Psoas muscle (tissue), 8 donors: ENCODE measurements around the gene TSPAN8. TPM values are rescaled to one million over a fixed set of nuclear protein-coding genes. Genes with fewer than 3 reads are reported as not detected.

ENCODE experiments used
- ATAC-seq, 4 donors: fragments of 200-7000 bp; cut with Tn5 transposase; one replicate each; pipeline ENCODE4 v1.9.1; 2020; ENCODE audit warnings: moderate library complexity in 3 of 4, mild to moderate bottlenecking in 2 of 4
- DNase-seq, 2 donors: peaks; one replicate each; pipeline ENCODE4 v3.0.0-alpha.2; 2020
- H3K27ac ChIP-seq: fragments of 200-600 bp; one replicate; pipeline ENCODE4 v1.8.0; 2022
- H3K27me3 ChIP-seq, 3 donors: fragments of 200-600 bp in 1 of 3; one replicate each; pipeline versions ENCODE4 v1.6.1 to v1.8.0; 2013 to 2022; ENCODE audit warnings: low read length in 2 of 3, mild to moderate bottlenecking in 2 of 3, moderate library complexity in 1 of 3; ENCODE audit not compliant: insufficient read depth in 3 of 3
- H3K36me3 ChIP-seq, 2 donors: fragments of 200-600 bp in 1 of 2; one replicate each; pipeline versions ENCODE4 v1.6.1 to v1.8.0; 2013 to 2022; ENCODE audit warnings: low read depth in 1 of 2, mild to moderate bottlenecking in 1 of 2, moderate library complexity in 1 of 2; ENCODE audit not compliant: insufficient read depth in 1 of 2
- H3K4me1 ChIP-seq: fragments of 200-600 bp; one replicate; pipeline ENCODE4 v1.8.0; 2022
- H3K4me3 ChIP-seq: fragments of 200-600 bp; one replicate; pipeline ENCODE4 v1.8.0; 2022; ENCODE audit warnings: mild to moderate bottlenecking
- H3K9me3 ChIP-seq: fragments of 200-600 bp; one replicate; pipeline ENCODE4 v1.8.0; 2022
- WGBS, 3 donors: extraction: QIAGEN DNeasy Blood & Tissue Kit; methylation state at CpG; one replicate each; pipeline versions ENCODE4 v1.1.6 to v1.1.7; 2013; 5-methylcytosine and 5-hydroxymethylcytosine counted together
- intact Hi-C, 2 donors: fragments of 100-400 bp; cut with DNase I; formaldehyde crosslinking; loops; one replicate each; pipeline versions ENCODE4 v1.11.0 to v1.14.2; 2022
- polyA plus RNA-seq, 3 donors: library from polyadenylated mRNA; stranded (reverse); fragments of 200-250 nt; gene quantifications; one replicate each; pipeline ENCODE4 v1.2.3, GENCODE V29; 2013
- total RNA-seq, 4 donors: library from RNA; stranded (reverse); fragmentation: NEBNext Ultra II Directional in 2 of 4; extraction: Animal tissue kit (Norgen Biotek cat#: 25700) in 2 of 4; gene quantifications; one replicate each; pipeline versions ENCODE4 v1.2.1 to v1.2.4, GENCODE V29; 2021 to 2023
- TF ChIP-seq, protein P1 (sequence below): fragments of 200-600 bp; IDR thresholded peaks from one replicate; pipeline ENCODE4 v1.8.0; 2022; ENCODE audit warnings: antibody characterized with exemption
- donor health status: healthy with polysubstance abuse.
- donor health status: DM: no; HTN: no; CAD: no; lungs with moderate emphysema.
- donor health status: Bipolar disorder and iron deficiency.
- donor health status: healthy.
- donor health status: DM: yes; HTN: yes; CAD: no.
- donor health status: DM: no; HTN: no; CAD: no.
- donor health status: DM: no; HTN: no; CAD: no.
- donor health status: DM: yes; HTN: yes; CAD: no.

The TSPAN8 gene
- total and polyA plus RNA-seq, 7 donors = 1.4 to 63.1 (median 10.9) TPM

DNA sequence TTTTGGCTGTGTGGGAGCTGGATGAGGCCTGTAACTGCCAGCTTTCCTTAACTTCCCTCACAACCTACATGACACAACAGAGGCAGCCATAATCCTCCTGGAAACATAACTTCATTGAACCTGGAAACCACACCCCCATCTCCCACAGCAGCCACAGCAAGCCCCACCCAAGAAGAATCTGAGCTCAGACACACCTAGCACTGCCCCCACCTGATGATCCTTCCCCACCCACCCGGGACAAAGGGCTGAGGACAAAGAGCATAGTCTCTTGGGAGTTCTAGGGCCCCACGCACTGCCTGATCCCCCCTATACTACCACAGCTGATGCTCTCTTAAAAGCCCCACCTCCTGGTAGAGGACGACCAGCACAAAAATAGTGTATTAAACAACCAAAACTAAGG, 29.6 kb upstream of the TSPAN8 start:
- 82 to 88% (median 86%) methylated on average over 3 of the region's 3 CpGs for WGBS, 3 donors
- TF ChIP-seq, protein P1, sequence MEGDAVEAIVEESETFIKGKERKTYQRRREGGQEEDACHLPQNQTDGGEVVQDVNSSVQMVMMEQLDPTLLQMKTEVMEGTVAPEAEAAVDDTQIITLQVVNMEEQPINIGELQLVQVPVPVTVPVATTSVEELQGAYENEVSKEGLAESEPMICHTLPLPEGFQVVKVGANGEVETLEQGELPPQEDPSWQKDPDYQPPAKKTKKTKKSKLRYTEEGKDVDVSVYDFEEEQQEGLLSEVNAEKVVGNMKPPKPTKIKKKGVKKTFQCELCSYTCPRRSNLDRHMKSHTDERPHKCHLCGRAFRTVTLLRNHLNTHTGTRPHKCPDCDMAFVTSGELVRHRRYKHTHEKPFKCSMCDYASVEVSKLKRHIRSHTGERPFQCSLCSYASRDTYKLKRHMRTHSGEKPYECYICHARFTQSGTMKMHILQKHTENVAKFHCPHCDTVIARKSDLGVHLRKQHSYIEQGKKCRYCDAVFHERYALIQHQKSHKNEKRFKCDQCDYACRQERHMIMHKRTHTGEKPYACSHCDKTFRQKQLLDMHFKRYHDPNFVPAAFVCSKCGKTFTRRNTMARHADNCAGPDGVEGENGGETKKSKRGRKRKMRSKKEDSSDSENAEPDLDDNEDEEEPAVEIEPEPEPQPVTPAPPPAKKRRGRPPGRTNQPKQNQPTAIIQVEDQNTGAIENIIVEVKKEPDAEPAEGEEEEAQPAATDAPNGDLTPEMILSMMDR = no peak
- no peaks in the 10 kb centered on the region for H3K4me1 ChIP-seq

DNA sequence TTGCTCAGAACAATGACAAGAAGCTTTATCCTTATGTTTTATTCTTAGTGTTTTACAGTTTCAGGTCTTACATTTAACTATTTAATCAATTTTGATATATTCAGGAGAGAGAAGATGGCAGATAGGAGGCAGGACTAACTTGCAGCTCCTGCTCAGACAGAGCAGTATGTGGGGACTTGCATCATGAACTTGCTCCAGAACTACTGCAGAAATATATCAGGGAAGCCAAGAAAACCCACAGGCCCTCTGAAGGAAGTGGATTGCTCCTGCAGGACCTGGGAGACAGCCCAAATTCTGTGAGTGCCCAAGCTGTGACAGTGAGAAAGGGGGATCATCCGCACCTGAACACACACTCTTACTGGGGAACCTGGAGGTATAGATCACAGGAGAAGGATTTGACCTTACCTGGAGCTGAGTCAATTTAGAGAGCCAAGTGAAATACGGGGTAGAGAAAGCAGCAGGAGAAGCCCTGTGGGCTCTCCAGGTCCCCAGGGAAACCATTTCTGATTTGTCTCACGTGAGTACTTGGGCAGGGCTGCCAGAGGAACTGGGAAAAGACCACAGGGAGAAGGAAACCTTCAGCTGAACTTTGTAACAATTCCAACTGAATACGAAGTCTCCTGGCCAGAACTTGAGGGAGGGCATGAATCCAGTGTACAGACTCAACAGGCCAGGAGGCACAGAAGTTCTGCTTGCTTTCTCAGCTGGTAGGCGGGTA, 28.9 kb upstream of the TSPAN8 start:
- 39 to 58% (median 50%) methylated on average over 5 of the region's 5 CpGs for WGBS, 3 donors
- Histone ChIP-seq H3K36me3 (no peaks in the 10 kb centered on the region), H3K27ac (no peak overlapping the region), H3K9me3 (no peaks in the 10 kb centered on the region), H3K27me3 (no peaks in the 10 kb centered on the region), H3K4me3 (no peak overlapping the region), H3K4me1 (no peaks in the 10 kb centered on the region)
- ATAC-seq = no peak
- intact Hi-C loops = no loop called here
- TF ChIP-seq, protein P1 = no peak
- no peak for DNase-seq

More for the DNA sequence above, 29.6 kb upstream of the TSPAN8 start:
- no peaks in the 10 kb centered on the region for H3K27me3 ChIP-seq
- intact Hi-C loops = no loop called here
- ATAC-seq (no peak), DNase-seq (no peak)
- no peak overlapping the region for H3K27ac ChIP-seq
- no peaks in the 10 kb centered on the region for H3K36me3 ChIP-seq
- no peaks in the 10 kb centered on the region for H3K9me3 ChIP-seq
- no peak overlapping the region for H3K4me3 ChIP-seq

DNA sequence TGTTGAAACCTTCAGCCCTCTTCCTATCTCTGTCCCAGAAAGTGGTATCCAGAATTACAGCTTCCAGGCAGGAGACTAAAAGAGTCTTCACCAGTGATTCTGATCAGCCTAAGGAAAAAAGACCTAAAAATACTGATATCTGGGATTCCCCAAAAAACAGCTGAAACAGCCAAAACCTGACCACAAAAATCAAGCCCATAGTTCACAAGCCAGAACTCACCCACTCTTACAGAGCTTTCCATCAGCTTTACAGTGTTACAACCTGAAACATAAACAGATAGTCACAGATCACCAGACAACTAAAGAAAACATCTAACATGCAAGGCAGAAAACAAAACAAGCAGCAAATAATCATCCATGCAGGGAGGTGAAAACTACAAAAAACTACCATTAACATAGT, 26.0 kb upstream of the TSPAN8 start:
- Histone ChIP-seq H3K9me3 (no peaks in the 10 kb centered on the region), H3K4me1 (no peaks in the 10 kb centered on the region), H3K27ac (no peak overlapping the region), H3K36me3 (no peaks in the 10 kb centered on the region), H3K4me3 (no peak overlapping the region), H3K27me3 (no peaks in the 10 kb centered on the region)
- no peak for ATAC-seq
- TF ChIP-seq, protein P1 = no peak
- intact Hi-C loops = no loop called here
- DNase-seq = no peak

DNA sequence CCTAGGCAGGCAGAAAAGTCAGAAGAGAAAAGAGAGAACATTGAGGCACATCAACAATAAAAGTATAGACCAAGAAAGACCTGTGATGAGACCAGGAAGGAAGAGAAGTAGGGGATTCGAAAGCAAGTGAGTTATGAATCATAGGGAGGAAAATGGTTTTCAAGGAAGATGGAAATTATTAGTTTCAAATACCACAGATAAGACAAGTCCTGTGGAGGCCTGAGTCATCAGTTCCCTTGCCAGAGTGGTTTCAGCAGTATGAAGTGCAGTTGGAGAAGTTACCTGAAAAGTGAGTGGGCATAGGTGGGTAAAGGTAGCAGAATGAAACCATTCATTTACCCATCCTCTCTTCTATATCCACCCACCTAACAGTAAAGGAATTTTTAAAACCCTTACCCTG, 25.2 kb upstream of the TSPAN8 start:
- Histone ChIP-seq H3K27me3 (no peaks in the 10 kb centered on the region), H3K4me1 (no peaks in the 10 kb centered on the region), H3K4me3 (no peak overlapping the region), H3K36me3 (no peaks in the 10 kb centered on the region), H3K27ac (no peak overlapping the region), H3K9me3 (no peaks in the 10 kb centered on the region)
- DNase-seq = no peak
- ATAC-seq = no peak
- intact Hi-C loops = no loop called here
- 53 to 62% (median 54%) methylated on average over 1 of the region's 1 CpG for WGBS, 3 donors
- TF ChIP-seq, protein P1 = no peak

DNA sequence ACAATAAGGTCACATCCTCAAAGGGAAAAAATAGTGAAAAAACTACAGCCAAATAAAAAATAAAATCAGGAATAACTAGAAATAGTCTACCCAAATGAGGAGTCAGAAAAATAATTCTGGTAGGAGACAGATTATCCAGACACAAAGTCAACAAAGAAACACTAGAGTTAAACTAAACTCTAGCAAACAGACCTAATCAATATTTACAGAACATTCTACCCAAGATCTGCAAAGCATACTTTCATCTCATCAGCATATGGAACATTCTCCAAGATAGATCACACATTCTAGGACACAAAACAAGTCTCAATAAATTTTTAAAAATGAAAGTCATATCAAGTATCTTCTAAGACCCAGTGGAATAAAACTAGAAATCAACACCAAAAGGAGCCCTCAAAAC, 20.4 kb upstream of the TSPAN8 start:
- DNase-seq = no peak
- ATAC-seq = no peak
- Histone ChIP-seq H3K36me3 (no peaks in the 10 kb centered on the region), H3K4me1 (no peaks in the 10 kb centered on the region), H3K27ac (no peak overlapping the region), H3K27me3 (no peaks in the 10 kb centered on the region), H3K4me3 (no peak overlapping the region), H3K9me3 (no peaks in the 10 kb centered on the region)
- intact Hi-C loops = no loop called here
- TF ChIP-seq, protein P1 = no peak
